Ovary (tissue), 3 donors: Measurements from ENCODE around the gene ACER3.

ENCODE experiments used
- EP300 ChIP-seq: sonication (generic); formaldehyde crosslinking; IDR thresholded peaks from one replicate; pipeline ENCODE4 v1.6.1; 2017; ENCODE audit warnings: antibody characterized with exemption
- TF ChIP-seq, protein P1 (sequence below), 3 donors: fragments of 450-650 bp in 2 of 3; fragments of 200-600 bp in 1 of 3; IDR thresholded peaks; one replicate each; pipeline versions ENCODE4 v1.5.1 to v1.8.0; 2016 to 2022; ENCODE audit warnings: antibody characterized with exemption in 3 of 3, mild to moderate bottlenecking in 1 of 3
- donor health status: DM: no; HTN: no; CAD: no.

DNA sequence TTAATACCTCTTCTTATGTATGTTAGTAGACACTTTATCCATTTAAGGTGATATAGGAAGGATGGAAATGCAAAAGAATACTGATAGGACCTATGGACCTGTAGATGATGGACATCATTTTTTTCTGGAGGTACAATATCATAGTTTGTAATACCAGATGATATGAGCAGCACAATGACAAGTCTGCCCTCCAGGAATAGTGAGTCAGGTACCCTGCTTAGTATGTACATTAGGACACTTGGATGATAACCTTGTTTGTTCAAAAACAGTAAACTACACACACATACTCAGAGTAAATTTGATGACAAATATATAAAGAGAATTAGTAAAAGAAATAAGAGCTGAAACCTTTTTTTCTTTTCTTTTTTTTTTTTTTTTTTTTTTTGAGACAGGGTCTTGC, 114.8 kb downstream of the ACER3 start:
- TF ChIP-seq, protein P1, sequence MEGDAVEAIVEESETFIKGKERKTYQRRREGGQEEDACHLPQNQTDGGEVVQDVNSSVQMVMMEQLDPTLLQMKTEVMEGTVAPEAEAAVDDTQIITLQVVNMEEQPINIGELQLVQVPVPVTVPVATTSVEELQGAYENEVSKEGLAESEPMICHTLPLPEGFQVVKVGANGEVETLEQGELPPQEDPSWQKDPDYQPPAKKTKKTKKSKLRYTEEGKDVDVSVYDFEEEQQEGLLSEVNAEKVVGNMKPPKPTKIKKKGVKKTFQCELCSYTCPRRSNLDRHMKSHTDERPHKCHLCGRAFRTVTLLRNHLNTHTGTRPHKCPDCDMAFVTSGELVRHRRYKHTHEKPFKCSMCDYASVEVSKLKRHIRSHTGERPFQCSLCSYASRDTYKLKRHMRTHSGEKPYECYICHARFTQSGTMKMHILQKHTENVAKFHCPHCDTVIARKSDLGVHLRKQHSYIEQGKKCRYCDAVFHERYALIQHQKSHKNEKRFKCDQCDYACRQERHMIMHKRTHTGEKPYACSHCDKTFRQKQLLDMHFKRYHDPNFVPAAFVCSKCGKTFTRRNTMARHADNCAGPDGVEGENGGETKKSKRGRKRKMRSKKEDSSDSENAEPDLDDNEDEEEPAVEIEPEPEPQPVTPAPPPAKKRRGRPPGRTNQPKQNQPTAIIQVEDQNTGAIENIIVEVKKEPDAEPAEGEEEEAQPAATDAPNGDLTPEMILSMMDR (IDR thresholded peaks at IDR 0.05): no peak
- no peak for TF ChIP-seq EP300
